Activated naive CD4-positive, alpha-beta T cell treated with anti-CD3 and anti-CD28 coated beads, Interleukin-2, amount 50 U/mL, for 24 hours (primary cell): Measurements from ENCODE around the gene XPA.
"Not testable (repeated sequence)": the region's sequence is repeated elsewhere in the genome, so short reads cannot be mapped to it uniquely, and the experiment has no call there.

Source experiments
- H3K27ac Mint-ChIP-seq: one replicate; pipeline ENCODE4 v1.8.0; 2021; ENCODE audit warnings: mild to moderate bottlenecking, mixed read lengths
- H3K27me3 Mint-ChIP-seq: one replicate; pipeline ENCODE4 v1.8.0; 2021; ENCODE audit warnings: mixed read lengths
- H3K36me3 Mint-ChIP-seq: one replicate; pipeline ENCODE4 v1.8.0; 2021; ENCODE audit warnings: mixed read lengths
- H3K4me1 Mint-ChIP-seq: one replicate; pipeline ENCODE4 v1.8.0; 2021; ENCODE audit warnings: mixed read lengths
- H3K4me3 Mint-ChIP-seq: one replicate; pipeline ENCODE4 v1.8.0; 2021; ENCODE audit warnings: mild to moderate bottlenecking, mixed read lengths
- H3K9me3 Mint-ChIP-seq: one replicate; pipeline ENCODE4 v1.8.0; 2021; ENCODE audit warnings: mixed read lengths

Gene XPA

GRCh38 chr9:97710356-97711222 is 13.4 kb upstream of the XPA start:
- Mint-ChIP-seq H3K9me3 (no peaks in the 10 kb centered on the region), H3K27ac (no peak overlapping the region), H3K36me3 (no peaks in the 10 kb centered on the region), H3K4me1 (peaks cover 28% of the 10 kb centered on the region), H3K4me3 (no peak overlapping the region), H3K27me3 (peaks cover 2% of the 10 kb centered on the region)

DNA sequence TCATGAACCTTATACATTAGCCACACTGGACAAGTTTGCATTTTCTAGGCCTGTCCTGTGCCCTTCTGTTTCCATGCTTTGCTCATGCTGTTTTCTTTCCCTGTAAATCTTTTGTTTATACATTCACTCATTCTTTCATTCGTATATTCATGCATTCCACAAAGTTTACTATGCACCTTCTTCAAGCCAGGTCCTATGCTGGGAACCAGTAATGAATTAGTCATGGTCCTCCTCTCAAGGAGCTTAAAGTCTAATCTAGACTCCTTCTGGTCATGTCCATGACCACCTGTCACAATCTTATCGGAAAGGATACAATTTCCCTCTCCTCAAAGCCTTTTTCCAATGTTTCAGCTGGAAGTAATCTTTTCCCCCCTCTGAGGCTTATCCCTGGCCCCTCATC is 9.1 kb upstream of the XPA start:
- H3K4me1 Mint-ChIP-seq, result peaks cover 18% of the 10 kb centered on the region
- H3K4me3 Mint-ChIP-seq, result no peak overlapping the region
- H3K9me3 Mint-ChIP-seq, result no peaks in the 10 kb centered on the region
- peaks cover 7% of the 10 kb centered on the region for H3K27me3 Mint-ChIP-seq
- H3K27ac Mint-ChIP-seq, result peak overlapping the region; percentile 11
- H3K36me3 Mint-ChIP-seq, result no peaks in the 10 kb centered on the region

- Mint-ChIP-seq H3K36me3 (no peaks in the 10 kb centered on the region), H3K9me3 (no peaks in the 10 kb centered on the region), H3K4me1 (peaks cover 13% of the 10 kb centered on the region), H3K27ac (no peak overlapping the region), H3K4me3 (no peak overlapping the region), H3K27me3 (peaks cover 7% of the 10 kb centered on the region)
These were observed 8.3 kb upstream of the XPA start for GRCh38 chr9:97705354-97705950.

- H3K36me3 Mint-ChIP-seq, result no peaks in the 10 kb centered on the region
- H3K27me3 Mint-ChIP-seq, result peaks cover 7% of the 10 kb centered on the region
- H3K9me3 Mint-ChIP-seq, result no peaks in the 10 kb centered on the region
- H3K27ac Mint-ChIP-seq, result no peak overlapping the region
- H3K4me3 Mint-ChIP-seq, result no peak overlapping the region
- peaks cover 16% of the 10 kb centered on the region for H3K4me1 Mint-ChIP-seq
These were observed 7.7 kb upstream of the XPA start for GRCh38 chr9:97704851-97705250.

DNA sequence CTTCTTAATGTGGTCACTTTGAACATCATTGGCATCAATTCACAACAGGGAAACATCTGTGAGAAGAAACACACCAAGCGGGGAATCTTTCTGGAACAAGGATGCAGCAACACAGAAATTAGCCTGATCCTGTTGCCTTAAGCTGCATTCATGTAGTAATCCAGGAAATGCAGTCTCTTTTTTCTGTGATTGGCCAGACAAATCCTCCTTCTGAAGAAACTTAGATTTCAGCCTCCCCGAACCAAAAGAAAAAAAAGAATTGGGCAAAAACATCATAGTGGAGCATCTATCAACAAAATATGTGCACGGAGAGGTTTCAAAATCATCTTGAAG is 7.2 kb upstream of the XPA start:
- H3K4me3 Mint-ChIP-seq, result no peak overlapping the region
- no peak overlapping the region for H3K27ac Mint-ChIP-seq
- peaks cover 7% of the 10 kb centered on the region for H3K27me3 Mint-ChIP-seq
- no peaks in the 10 kb centered on the region for H3K36me3 Mint-ChIP-seq
- H3K4me1 Mint-ChIP-seq, result peaks cover 21% of the 10 kb centered on the region
- H3K9me3 Mint-ChIP-seq, result no peaks in the 10 kb centered on the region

- H3K9me3 Mint-ChIP-seq, result no peaks in the 10 kb centered on the region
- no peak overlapping the region for H3K4me3 Mint-ChIP-seq
- H3K36me3 Mint-ChIP-seq, result no peaks in the 10 kb centered on the region
- peaks cover 5% of the 10 kb centered on the region for H3K27me3 Mint-ChIP-seq
- H3K27ac Mint-ChIP-seq, result no peak overlapping the region
- H3K4me1 Mint-ChIP-seq, result peaks cover 24% of the 10 kb centered on the region
These were observed 6.6 kb upstream of the XPA start for GRCh38 chr9:97703437-97704344.

DNA sequence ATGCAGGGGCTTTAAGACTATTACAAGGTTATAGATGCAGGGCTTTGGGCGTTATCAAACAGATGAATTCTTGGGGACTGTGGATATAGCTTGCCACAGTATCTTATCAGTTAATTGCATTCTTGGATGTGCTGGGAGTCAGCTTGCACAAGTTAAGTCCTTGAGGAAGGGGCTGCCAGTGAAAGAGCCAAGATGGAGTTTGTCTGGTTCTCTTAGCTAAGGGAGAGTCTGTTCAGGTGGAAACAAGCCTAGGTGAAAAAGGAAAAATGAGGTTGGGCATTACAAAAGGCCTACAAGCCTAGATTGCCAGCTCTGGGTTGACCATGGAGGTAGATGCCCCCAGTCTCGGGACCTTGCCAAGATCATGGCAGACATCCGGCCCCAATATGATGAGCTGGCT is 2.7 kb upstream of the XPA start:
- H3K27me3 Mint-ChIP-seq, H3K4me3 Mint-ChIP-seq, H3K27ac Mint-ChIP-seq, H3K36me3 Mint-ChIP-seq, H3K9me3 Mint-ChIP-seq: not testable (repeated sequence)
- peaks cover 52% of the 10 kb centered on the region for H3K4me1 Mint-ChIP-seq

- Mint-ChIP-seq H3K4me3 (peak overlapping the region; percentile 53), H3K4me1 (peaks cover 57% of the 10 kb centered on the region)
- not testable (repeated sequence) for H3K36me3 Mint-ChIP-seq, H3K27me3 Mint-ChIP-seq, H3K27ac Mint-ChIP-seq, H3K9me3 Mint-ChIP-seq
These were observed 2.1 kb upstream of the XPA start for GRCh38 chr9:97699281-97699680.

- no peak overlapping the region for H3K27ac Mint-ChIP-seq
- peaks cover 60% of the 10 kb centered on the region for H3K4me1 Mint-ChIP-seq
- H3K36me3 Mint-ChIP-seq, result peaks cover 2% of the 10 kb centered on the region
- H3K4me3 Mint-ChIP-seq, result peak overlapping the region; percentile 11
- peaks cover 5% of the 10 kb centered on the region for H3K27me3 Mint-ChIP-seq
- H3K9me3 Mint-ChIP-seq, result no peaks in the 10 kb centered on the region
These were observed 1.7 kb upstream of the XPA start for GRCh38 chr9:97698865-97699264.

DNA sequence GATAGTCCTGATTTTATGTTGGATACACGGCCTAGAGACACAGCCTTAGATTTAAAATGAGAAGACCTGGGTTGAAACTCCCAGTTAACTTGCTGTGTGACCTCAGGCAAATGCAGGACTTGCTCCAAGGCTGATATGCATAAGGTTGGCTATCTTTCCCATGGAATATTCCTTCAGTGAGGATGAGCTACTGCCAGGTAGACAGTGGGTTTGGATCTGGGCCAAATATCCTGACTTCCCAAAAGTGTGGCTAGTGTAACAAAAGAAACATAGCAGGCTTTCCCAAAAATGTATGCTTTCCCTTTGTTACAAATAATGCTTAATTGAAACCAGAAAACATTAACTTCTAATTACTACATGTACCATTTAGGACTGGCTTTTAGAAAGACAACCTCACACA is 697 bp upstream of the XPA start:
- Mint-ChIP-seq H3K4me3 (peak overlapping the region; percentile 89), H3K4me1 (peaks cover 67% of the 10 kb centered on the region), H3K27me3 (peaks cover 5% of the 10 kb centered on the region), H3K36me3 (peaks cover 2% of the 10 kb centered on the region), H3K27ac (peak overlapping the region; percentile 85), H3K9me3 (no peaks in the 10 kb centered on the region)

DNA sequence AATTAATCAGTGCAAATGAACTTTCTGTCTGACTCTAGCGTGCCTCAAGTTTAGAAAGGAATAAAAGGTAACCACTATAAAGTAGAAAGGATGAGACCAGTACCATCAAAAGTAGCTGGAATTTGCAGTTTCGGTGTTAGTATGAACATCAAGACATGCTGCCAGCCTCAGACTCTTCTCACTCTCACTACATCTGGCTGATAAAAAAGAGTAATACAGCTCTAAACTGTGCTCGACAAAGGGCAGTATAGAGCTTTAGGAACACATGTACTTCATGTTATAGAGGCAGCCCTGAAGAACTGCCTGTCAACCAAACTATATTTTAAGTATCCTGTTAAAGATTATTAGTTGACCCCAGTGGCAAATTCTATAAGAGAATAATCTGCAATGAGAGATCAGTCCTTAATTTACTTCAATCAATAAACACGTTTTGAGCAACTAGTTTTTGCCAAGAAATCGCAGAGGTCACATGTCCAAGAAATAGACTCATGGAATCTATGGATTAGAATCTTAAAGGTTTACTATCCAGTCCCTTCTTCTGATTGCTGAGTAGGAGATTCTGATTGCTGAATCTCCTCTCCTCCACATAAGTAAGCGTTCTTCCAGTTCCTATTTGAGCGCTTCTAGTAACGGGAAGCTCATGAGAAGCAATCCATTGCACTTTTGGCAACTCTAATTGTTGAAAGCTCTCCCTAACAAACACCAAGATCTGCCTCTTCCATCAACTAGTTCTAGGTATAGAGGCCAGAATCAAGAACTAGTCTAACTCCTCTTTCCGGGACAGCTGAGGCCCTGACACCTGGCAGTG is 941 bp downstream of the XPA start:
- H3K4me3 Mint-ChIP-seq, result peak overlapping the region; percentile 89
- peaks cover 4% of the 10 kb centered on the region for H3K36me3 Mint-ChIP-seq
- H3K27me3 Mint-ChIP-seq, result no peaks in the 10 kb centered on the region
- no peaks in the 10 kb centered on the region for H3K9me3 Mint-ChIP-seq
- H3K27ac Mint-ChIP-seq, result peak overlapping the region; percentile 90
- peaks cover 67% of the 10 kb centered on the region for H3K4me1 Mint-ChIP-seq

DNA sequence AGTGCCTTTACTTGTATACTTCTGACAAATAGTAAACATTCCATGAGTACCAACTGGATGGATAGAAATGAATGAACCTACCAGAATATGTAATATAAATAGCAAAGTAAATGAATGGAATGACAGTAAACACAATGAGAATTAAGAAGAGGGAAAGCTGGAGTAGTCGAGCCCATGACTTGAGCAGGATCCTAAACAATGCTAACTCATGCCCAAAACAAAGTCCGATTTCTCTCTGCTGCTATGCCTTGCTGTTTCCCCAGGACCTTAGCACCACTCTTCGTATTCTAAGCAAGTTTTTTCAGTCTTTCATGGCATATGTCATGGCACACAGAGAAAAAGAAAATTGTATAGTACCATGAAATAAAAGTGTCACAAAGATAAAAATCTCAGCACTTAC is 1.8 kb downstream of the XPA start:
- peak overlapping the region; percentile 90 for H3K27ac Mint-ChIP-seq
- H3K4me3 Mint-ChIP-seq, result peak overlapping the region; percentile 89
- peaks cover 6% of the 10 kb centered on the region for H3K36me3 Mint-ChIP-seq
- no peaks in the 10 kb centered on the region for H3K9me3 Mint-ChIP-seq
- no peaks in the 10 kb centered on the region for H3K27me3 Mint-ChIP-seq
- peaks cover 65% of the 10 kb centered on the region for H3K4me1 Mint-ChIP-seq

DNA sequence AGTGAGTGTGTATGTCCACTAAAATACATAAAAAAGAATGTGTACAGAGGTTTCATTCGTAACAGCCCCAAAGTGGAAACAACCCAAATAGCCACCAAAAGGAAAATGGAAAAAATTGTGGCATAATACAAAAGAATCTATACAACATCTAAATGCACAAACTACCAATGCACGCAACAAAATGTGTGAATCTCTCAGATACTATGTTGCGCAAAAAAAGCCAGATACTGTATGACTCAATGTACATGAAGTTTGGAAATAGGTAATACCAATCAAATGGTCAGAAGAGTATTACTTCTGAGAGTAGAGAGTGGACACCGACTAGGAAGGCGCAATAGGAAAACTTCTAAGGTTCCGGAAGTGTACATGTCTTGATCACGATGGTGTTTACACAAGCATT is 2.4 kb downstream of the XPA start:
- no peaks in the 10 kb centered on the region for H3K9me3 Mint-ChIP-seq
- peaks cover 61% of the 10 kb centered on the region for H3K4me1 Mint-ChIP-seq
- H3K4me3 Mint-ChIP-seq, result peak overlapping the region; percentile 89
- peak overlapping the region; percentile 48 for H3K27ac Mint-ChIP-seq
- H3K27me3 Mint-ChIP-seq, result no peaks in the 10 kb centered on the region
- peaks cover 6% of the 10 kb centered on the region for H3K36me3 Mint-ChIP-seq

DNA sequence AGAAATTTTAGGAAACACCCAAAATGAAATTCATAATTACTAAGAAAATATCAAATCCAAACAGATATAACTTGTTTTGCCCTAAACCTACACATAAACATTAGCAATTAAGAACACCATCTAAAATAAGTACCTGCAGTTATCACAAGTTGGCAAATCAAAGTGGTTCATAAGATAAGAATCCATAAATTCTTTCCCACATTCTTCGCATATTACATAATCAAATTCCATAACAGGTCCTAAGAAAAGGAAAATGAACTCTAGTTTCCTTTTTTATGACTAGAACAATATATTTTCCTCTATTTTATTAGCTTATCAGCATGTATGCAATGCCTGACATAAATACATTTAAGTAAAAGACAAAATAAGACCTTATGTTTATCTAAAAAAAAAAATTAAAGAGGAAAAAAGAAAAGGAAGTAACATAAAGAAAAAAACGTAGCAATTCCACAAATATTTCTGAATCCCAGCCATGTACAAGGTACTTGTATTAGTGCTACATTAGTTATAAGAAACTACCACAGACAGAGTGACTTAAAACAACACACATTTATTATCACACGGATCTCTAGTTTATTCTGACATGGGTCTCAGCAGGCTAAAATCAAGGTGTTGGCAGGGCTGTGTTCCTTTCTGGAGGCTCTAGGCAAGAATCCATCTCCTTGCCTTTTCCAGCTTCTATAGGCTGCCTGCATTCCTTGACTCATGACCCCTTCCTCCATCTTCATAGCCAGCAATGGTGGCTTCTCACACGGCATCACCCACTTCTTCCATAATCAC is 7.5 kb downstream of the XPA start:
- Mint-ChIP-seq H3K4me3 (no peak overlapping the region), H3K4me1 (peaks cover 39% of the 10 kb centered on the region), H3K27me3 (no peaks in the 10 kb centered on the region), H3K27ac (peak overlapping the region; percentile 23), H3K36me3 (peaks cover 11% of the 10 kb centered on the region), H3K9me3 (no peaks in the 10 kb centered on the region)
